ENCODE results near the gene ADD3. TPM values are rescaled to one million over a fixed set of nuclear protein-coding genes. Genes with fewer than 3 reads are reported as not detected.

The ADD3 gene
- total RNA-seq, 2 donors from 2014 or later: 37.9 to 40.5 TPM

GRCh38 chr10:110023785-110024465 lies 16.1 kb downstream of the ADD3 start:
- H3K36me3 ChIP-seq (replicated peaks in 1 of 2; ENCODE audit: insufficient read depth in 1 of 2, low read depth in 2 of 2): no peaks in the 10 kb centered on the region
- 70% methylated on average over 4 of the region's 4 CpGs for WGBS, 2 donors
- no peak overlapping the region for H3K4me3 ChIP-seq
- no peaks in the 10 kb centered on the region for H3K9me3 ChIP-seq
- ATAC-seq: no peak
- peaks cover 4% of the 10 kb centered on the region for H3K4me1 ChIP-seq
- H3K27me3 ChIP-seq: no peaks in the 10 kb centered on the region
- intact Hi-C loops (cut with DNase I): no loop called here
- TF ChIP-seq POLR2A (IDR thresholded peaks at IDR 0.05) (no peak), CTCF (IDR thresholded peaks at IDR 0.05) (no peak)
- no peak overlapping the region for H3K27ac ChIP-seq
- DNase-seq: no peak

GRCh38 chr10:110029450-110029849 lies 21.7 kb downstream of the ADD3 start:
- Histone ChIP-seq H3K4me3 (no peak overlapping the region), H3K9me3 (no peaks in the 10 kb centered on the region), H3K4me1 (peaks cover 25% of the 10 kb centered on the region), H3K27me3 (no peaks in the 10 kb centered on the region), H3K27ac (no peak overlapping the region), H3K36me3 (replicated peaks in 1 of 2; ENCODE audit: insufficient read depth in 1 of 2, low read depth in 2 of 2) (no peaks in the 10 kb centered on the region)
- TF ChIP-seq POLR2A (IDR thresholded peaks at IDR 0.05): no peak
- TF ChIP-seq CTCF (IDR thresholded peaks at IDR 0.05): no peak
- no peak for ATAC-seq
- DNase-seq: no peak
- intact Hi-C loops (cut with DNase I): no loop called here
- 84 to 91% methylated on average over 2 of the region's 2 CpGs for WGBS, 2 donors

GRCh38 chr10:110032801-110033700 lies 25.3 kb downstream of the ADD3 start:
- Histone ChIP-seq H3K9me3 (no peaks in the 10 kb centered on the region), H3K27ac (peak overlapping the region in 3 of 4 donors; percentile 2 to 45 (median 35)), H3K4me1 (peaks cover 31% of the 10 kb centered on the region), H3K4me3 (no peak overlapping the region), H3K27me3 (no peaks in the 10 kb centered on the region), H3K36me3 (replicated peaks in 1 of 2; ENCODE audit: insufficient read depth in 1 of 2, low read depth in 2 of 2) (no peaks in the 10 kb centered on the region)
- peak; percentile 70 for ATAC-seq
- no peak for TF ChIP-seq POLR2A (IDR thresholded peaks at IDR 0.05)
- TF ChIP-seq CTCF (IDR thresholded peaks at IDR 0.05): no peak
- intact Hi-C loops (cut with DNase I): no loop called here
- 16 to 17% methylated on average over 4 of the region's 4 CpGs for WGBS, 2 donors
- peak; percentile 44 to 65 (median 62) for DNase-seq

GRCh38 chr10:110033701-110034235 lies 26.0 kb downstream of the ADD3 start:
- DNase-seq (no peak), ATAC-seq (no peak)
- Histone ChIP-seq H3K36me3 (replicated peaks in 1 of 2; ENCODE audit: insufficient read depth in 1 of 2, low read depth in 2 of 2) (no peaks in the 10 kb centered on the region), H3K27ac (peak overlapping the region in 1 of 4 donors; percentile 35), H3K9me3 (no peaks in the 10 kb centered on the region), H3K27me3 (no peaks in the 10 kb centered on the region), H3K4me1 (peaks cover 31% of the 10 kb centered on the region), H3K4me3 (no peak overlapping the region)
- 7 to 13% methylated on average over 2 of the region's 2 CpGs for WGBS, 2 donors
- TF ChIP-seq CTCF (IDR thresholded peaks at IDR 0.05): no peak
- no peak for TF ChIP-seq POLR2A (IDR thresholded peaks at IDR 0.05)
- intact Hi-C loops (cut with DNase I): no loop called here

All from body of pancreas (tissue), 4 donors.